GM18873 (cell line): ENCODE measurements around the gene CNTN4.

ENCODE experiments used
- ATAC-seq: cut with Tn5 transposase; IDR thresholded peaks from one replicate; pipeline ENCODE4 v1.9.1; 2021; ENCODE audit warnings: mild to moderate bottlenecking, moderate library complexity, moderate number of reproducible peaks; ENCODE audit not compliant: unreplicated experiment, low FRiP score

Gene CNTN4

DNA sequence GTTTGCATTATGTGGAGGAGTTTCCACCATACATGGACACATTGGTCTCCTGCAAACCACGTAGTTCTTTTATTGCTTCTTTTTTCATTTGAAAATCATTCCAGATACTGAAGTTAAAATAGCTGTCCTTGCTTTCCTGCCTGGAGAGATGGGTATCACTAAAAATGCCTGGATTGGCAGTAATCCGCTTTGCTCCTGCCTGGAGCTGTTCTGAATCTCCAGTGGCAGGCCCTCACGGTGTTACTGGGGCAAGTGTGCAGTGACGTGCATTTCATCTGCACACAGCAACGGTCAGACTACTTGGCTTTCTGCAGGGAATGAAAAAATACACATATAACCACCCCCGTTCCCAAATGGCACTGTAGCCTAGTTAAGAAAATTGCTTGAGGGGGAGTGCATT, 738.6 kb downstream of the CNTN4 start:
- ATAC-seq = no peak

DNA sequence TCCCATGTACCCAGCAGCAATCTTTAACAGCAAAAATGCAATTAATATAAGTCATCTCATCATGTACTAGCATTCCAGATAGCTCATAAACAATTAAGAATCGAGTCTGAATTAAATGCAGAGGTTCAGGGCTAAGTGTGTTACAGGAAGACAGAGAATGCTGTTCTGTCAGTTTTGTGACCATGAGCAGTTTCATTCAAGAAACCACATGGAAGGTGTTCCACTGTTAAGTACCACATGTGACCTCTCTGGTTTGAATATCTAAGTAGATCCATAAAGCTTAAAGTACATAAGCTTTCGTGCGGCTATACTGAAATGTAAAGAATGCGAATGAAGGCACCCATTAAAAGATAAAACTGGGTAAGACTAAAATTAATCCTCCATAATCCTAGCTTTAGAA, 739.2 kb downstream of the CNTN4 start:
- no peak for ATAC-seq

- ATAC-seq = no peak
These were observed 740.0 kb downstream of the CNTN4 start for GRCh38 chr3:2838546-2839157.

DNA sequence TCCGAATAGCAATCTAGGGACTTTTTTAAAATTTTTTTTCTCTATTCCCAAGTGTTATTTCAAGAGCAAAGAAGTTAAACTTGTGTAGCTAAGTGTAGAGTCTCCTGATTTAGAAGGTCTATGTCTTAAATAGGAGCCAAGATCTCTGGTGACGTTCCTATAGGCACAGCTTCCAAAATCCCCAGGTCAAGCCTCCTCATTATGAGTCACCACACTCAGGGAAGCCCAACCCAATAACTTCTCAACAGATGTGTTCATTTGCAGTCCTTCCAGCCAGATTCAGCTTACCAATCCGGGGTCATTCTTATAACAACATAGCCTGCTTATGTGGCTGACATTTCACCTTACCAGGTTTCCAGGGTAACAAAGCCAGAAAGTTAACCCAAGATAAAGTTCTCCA, 741.2 kb downstream of the CNTN4 start:
- no peak for ATAC-seq

DNA sequence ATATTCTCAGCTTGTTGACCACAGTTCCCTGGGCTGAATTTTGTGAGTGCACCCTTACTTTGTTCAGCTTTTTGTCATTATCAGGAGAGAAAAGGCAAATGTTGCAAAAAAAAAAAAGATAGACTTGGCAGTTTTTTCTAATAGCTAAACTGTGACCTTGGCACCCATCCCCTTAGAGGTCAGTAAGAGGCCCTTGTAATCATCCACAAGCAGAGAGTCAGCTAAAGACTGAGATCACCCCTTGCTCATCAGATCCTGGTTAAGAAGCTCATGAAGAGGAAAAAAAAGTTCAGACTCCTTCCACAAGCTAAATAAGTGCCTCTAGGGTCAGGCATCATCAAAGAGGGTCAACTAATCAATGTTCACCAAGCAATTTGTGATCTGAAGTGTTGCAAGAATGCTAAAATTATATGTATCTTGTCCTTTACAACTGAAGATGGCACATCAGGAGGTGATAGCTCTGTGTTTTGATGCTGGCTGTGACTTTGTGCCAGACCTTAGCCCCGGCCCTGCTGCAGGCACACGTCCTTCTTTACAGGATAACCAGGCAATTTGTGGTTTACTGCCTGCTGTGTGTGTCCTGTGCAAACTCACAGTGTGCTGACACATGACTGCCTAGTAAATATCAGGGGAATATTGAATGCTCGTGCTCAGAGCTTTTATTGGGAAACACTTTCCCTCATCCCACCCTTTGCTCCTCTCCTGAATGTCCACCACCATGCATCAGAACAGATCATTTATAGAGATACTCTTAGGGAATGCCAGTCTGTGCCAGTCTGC, 748.6 kb downstream of the CNTN4 start:
- ATAC-seq = no peak

DNA sequence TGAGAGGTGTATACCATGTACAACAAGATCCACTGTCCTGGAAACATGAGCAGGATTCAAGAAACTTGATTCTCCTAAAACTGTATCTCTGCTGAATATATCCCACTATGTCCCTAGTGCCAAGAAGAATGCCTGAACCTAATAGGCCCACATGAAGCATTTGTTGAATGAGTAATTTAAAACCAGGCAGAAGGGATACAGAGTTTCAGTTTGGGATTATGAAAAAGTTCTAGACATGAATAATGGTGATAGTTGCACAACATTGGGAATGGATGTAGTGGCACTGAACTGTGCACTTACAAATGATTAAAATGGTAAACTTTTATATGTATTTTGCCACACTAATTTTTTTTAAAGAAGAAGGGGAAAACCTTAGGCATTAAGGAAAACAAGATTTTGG, 750.4 kb downstream of the CNTN4 start:
- no peak for ATAC-seq

DNA sequence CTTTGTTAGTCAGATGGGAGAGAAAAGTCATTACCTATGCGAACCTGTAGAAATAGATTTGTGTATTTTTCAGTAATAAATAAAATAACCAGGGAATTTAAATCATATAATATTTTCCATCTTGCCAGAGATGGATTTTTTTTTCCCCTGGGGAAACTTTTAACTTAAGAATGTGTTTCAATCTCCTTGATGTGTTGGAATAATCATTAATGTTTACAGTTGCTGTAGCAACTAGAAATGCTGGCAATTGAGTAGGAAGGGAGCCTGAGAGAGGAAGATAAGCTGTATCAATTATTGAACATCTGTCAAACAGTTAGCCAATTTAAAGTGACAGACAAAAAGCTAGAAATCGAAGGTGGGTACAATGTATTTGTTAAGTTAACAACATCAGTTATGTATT, 752.0 kb downstream of the CNTN4 start:
- no peak for ATAC-seq

DNA sequence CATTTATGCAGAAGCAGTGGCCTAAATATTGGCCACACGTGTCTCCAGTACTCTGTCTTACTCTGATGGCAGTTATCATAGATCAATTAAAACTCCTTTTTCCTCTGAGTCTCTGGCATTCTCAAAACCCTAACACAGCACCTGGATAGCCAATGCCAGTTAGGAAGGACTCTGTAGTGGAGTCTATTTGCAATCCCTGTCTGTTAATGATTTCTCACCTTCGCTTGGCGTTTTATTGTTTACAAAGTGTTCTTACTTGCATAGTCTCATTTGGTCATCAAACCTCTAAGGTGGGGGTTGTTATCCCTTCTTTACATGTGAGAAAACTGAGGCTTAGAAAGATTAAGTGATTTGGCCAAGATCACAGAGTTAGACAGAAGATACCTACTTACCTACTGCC, 752.7 kb downstream of the CNTN4 start:
- no peak for ATAC-seq

GRCh38 chr3:2851835-2852234, 753.2 kb downstream of the CNTN4 start:
- ATAC-seq = no peak

DNA sequence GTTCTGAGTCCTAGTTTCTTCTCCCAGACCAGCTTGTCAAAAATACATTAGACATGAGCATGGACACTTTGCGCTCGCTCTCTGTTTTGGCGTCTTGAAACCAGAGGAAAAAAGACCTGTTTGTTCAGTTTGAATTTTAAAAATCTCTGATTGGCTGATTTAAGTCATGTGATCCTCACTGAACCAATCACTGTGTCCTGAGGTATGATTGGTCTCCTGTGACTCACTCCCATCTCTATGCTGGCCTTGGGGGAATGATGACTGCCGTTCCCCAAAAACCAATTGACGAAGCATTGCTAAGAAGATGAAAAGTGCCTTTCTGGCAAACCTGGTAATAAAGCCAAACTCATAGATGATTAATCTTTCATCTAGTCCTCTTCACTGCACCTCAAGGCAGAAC, 755.0 kb downstream of the CNTN4 start:
- no peak for ATAC-seq

DNA sequence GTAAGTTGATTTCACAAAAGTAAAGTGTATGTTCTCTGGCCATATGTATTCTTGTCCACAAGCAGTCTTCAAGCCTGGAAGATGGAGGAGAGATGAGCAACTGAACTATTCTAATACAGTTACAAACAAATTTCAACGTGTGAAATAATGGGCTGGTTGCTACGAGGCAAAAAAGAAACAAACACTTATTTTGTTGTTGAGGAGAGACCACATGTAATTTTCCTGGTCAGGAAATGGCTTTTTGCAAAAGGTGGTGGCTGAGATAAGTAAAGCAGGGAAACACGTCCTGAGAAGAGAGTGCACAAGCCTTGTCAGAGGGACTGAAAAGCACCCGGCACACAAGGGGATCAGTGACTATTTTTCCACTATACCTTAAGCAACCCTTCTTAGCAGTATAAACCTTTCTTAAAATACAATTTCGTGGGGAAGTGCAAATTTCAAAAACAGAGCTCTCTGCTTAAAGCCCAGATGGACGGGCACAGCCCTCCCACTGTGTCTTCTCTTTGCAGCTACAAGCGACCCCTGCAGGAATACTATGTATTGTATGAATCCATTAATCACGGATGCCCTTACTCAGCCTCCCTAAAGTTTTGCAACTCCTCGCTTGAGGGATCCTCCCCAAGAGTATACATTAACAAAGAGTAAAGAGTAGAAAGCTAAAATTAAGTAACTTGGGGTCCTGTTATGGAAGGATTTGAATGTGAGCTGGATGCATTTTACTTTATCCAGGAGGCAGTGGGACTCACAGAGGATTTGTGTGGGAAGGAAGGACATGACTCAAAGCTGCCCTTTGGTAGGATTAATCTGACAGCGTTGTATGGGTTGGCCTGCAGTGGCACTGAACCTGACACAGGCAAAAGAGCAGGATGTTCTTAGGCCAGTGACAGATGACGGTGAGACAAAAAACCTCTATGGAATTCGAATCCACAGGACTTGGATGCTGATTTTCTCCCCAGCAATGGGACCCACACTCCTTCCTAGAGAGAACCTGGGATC, 757.8 kb downstream of the CNTN4 start:
- ATAC-seq = no peak

GRCh38 chr3:2860626-2861025, 762.0 kb downstream of the CNTN4 start:
- ATAC-seq = no peak

GRCh38 chr3:2861120-2861519, 762.5 kb downstream of the CNTN4 start:
- no peak for ATAC-seq

GRCh38 chr3:2861920-2862319, 763.3 kb downstream of the CNTN4 start:
- ATAC-seq = no peak

DNA sequence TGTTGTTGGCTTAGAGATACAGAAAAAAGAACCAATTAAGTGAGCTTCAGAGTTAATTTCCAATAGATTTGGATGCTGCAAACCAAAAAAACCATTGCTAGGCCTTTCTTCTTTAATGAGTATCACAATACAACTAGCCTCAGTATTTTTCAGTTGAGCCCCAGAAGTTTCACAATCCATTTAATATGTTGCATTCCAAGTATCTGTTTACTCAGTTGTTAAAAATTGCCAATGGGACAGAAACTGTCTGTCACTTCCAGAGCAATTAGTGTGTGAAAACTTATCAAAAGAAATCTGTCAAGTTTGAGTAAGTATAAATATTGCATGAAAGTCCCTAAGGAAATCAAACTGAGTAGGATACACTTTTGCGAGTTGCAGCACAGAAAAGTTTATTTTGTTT, 763.7 kb downstream of the CNTN4 start:
- no peak for ATAC-seq

DNA sequence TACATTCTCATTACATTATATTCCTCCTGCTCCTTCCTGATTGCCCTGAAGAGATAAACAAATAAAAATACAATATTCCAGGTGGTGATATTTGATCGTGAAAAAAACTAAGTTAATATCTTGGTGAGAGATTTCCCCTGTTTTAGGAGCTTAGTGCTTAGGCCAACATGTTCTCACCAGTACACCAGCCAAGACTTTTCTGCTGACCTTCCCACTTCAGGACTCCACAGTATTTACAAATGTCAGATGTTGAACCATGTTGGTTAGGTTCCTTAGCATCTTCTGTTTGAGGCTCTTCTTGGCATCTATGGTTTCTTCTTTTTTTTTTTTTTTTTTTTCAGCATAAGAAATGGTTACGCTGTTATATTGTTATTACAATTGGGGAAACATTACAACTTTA, 764.5 kb downstream of the CNTN4 start:
- ATAC-seq = no peak

DNA sequence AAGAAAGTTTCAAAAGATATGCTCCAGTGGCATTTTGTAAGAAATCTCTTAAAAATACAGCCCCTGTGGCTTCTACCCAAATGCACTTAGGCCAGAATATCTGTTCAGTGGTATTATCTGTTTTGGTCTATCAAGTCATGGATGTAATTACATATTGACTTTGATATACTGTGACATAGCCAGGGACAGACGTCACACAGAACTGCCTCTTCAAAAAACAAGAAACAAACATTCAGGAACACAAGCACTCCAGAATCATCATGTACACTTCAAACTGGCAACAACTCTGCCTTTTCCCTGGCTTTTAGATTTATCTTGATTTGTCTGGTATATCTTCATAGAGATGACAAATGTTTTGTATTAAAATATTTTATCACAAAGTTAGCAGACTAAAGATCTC, 771.2 kb downstream of the CNTN4 start:
- ATAC-seq = no peak

DNA sequence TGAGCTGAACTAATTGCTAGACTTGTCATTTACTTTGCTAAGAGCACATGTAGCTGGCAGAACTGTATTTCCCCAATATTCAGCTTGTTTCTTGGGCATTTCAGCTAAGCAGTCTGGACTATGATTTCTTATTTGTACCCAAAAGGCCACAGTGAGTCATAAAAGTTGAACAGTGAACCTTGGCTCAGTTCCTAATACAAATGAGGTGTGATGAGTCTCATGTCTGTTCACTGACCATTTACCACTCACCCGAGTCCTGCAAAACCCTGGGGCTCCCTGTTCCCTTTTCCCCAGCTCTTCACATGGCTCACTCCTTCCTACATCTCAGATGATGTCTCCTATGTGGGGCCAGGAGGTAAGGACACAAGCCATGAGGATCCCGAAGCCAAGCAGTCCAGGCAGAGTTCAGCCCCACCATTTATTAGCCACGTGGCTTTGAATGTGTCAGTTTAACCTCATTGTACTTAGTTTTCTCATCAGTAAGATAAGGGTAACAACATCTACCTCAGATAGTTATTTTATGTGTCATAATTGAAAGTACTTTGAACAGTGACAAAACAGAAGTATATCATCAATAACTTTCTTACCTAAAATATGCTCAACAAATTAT, 772.2 kb downstream of the CNTN4 start:
- no peak for ATAC-seq

GRCh38 chr3:2872884-2873283, 774.2 kb downstream of the CNTN4 start:
- ATAC-seq = no peak

GRCh38 chr3:2873986-2874385, 775.3 kb downstream of the CNTN4 start:
- no peak for ATAC-seq

- ATAC-seq = no peak
These were observed 777.0 kb downstream of the CNTN4 start for GRCh38 chr3:2875699-2876098.
